Measurements from ENCODE around the gene BRPF1. TPM values are rescaled to one million over a fixed set of nuclear protein-coding genes. Genes with fewer than 3 reads are reported as not detected.
A peak's percentile ranks its signal among the peaks of the same experiment; 100 is the strongest.

The BRPF1 gene
- total RNA-seq, 1 experiment from 2014 or later = 24.7 TPM

- Mint-ChIP-seq H3K4me3 (ENCODE audit: unreplicated experiment) (no peak overlapping the region), H3K27me3 (ENCODE audit: insufficient read depth, unreplicated experiment) (no peaks in the 10 kb centered on the region), H3K9me3 (ENCODE audit: unreplicated experiment) (no peaks in the 10 kb centered on the region), H3K4me1 (ENCODE audit: low read depth, unreplicated experiment) (no peaks in the 10 kb centered on the region), H3K27ac (ENCODE audit: unreplicated experiment) (no peak overlapping the region), H3K36me3 (ENCODE audit: insufficient read depth, unreplicated experiment) (peaks cover 12% of the 10 kb centered on the region)
- CTCF ChIA-PET = no interaction called here
- Histone ChIP-seq H3K4me1 (no peaks in the 10 kb centered on the region), H3K36me3 (ENCODE audit: control insufficient read depth, insufficient read depth, low read length) (no peaks in the 10 kb centered on the region; the same call in 1 of the 2 replicates), H3K9me3 (no peaks in the 10 kb centered on the region), H3K27me3 (replicated peaks; ENCODE audit: control insufficient read depth, insufficient read depth, low read length) (no peaks in the 10 kb centered on the region), H3K4me3 (ENCODE audit: low read depth, low read length) (no peak overlapping the region)
- no TSS peak for BruUV-seq (replicated peaks)
- POLR2A ChIA-PET = interaction anchor here (1.2 kb wide), 1 partner anchor 14 kb away, joined by 3 read pairs; the partner anchor contains the start of gene ARPC4
- TF ChIP-seq CTCF (IDR thresholded peaks at IDR 0.05; ENCODE audit: insufficient read depth in 1 of 2, low read depth in 1 of 2, low read length in 1 of 2, severe bottlenecking in 1 of 2, unreplicated experiment in 1 of 2) = no peak
- intact Hi-C loops (cut with micrococcal nuclease; ENCODE audit: unreplicated experiment) = no loop called here
- no peak for DNase-seq
Measured at GRCh38 chr3:9779075-9779593, 47.6 kb downstream of the BRPF1 start.

- Histone ChIP-seq H3K27me3 (replicated peaks; ENCODE audit: control insufficient read depth, insufficient read depth, low read length) (no peaks in the 10 kb centered on the region), H3K9me3 (no peaks in the 10 kb centered on the region), H3K4me1 (no peaks in the 10 kb centered on the region), H3K36me3 (ENCODE audit: control insufficient read depth, insufficient read depth, low read length) (no peaks in the 10 kb centered on the region; the same call in 1 of the 2 replicates), H3K4me3 (ENCODE audit: low read depth, low read length) (no peak overlapping the region)
- Mint-ChIP-seq H3K27me3 (ENCODE audit: insufficient read depth, unreplicated experiment) (no peaks in the 10 kb centered on the region), H3K27ac (ENCODE audit: unreplicated experiment) (no peak overlapping the region), H3K9me3 (ENCODE audit: unreplicated experiment) (no peaks in the 10 kb centered on the region), H3K36me3 (ENCODE audit: insufficient read depth, unreplicated experiment) (peaks cover 12% of the 10 kb centered on the region), H3K4me3 (ENCODE audit: unreplicated experiment) (no peak overlapping the region), H3K4me1 (ENCODE audit: low read depth, unreplicated experiment) (no peaks in the 10 kb centered on the region)
- intact Hi-C loops (cut with micrococcal nuclease; ENCODE audit: unreplicated experiment) = no loop called here
- CTCF ChIA-PET = no interaction called here
- BruUV-seq (replicated peaks) = TSS peak; percentile 74
- POLR2A ChIA-PET = no interaction called here
- no peak for DNase-seq
- TF ChIP-seq CTCF (IDR thresholded peaks at IDR 0.05; ENCODE audit: insufficient read depth in 1 of 2, low read depth in 1 of 2, low read length in 1 of 2, severe bottlenecking in 1 of 2, unreplicated experiment in 1 of 2) = no peak
Measured at GRCh38 chr3:9779721-9780457, 48.4 kb downstream of the BRPF1 start.

GRCh38 chr3:9780458-9780812 lies 48.9 kb downstream of the BRPF1 start:
- no TSS peak for BruUV-seq (replicated peaks)
- POLR2A ChIA-PET = no interaction called here
- H3K4me1 ChIP-seq = no peaks in the 10 kb centered on the region
- CTCF ChIA-PET = no interaction called here
- Mint-ChIP-seq H3K4me1 (ENCODE audit: low read depth, unreplicated experiment) (no peaks in the 10 kb centered on the region), H3K36me3 (ENCODE audit: insufficient read depth, unreplicated experiment) (peaks cover 16% of the 10 kb centered on the region), H3K27me3 (ENCODE audit: insufficient read depth, unreplicated experiment) (no peaks in the 10 kb centered on the region), H3K9me3 (ENCODE audit: unreplicated experiment) (no peaks in the 10 kb centered on the region), H3K4me3 (ENCODE audit: unreplicated experiment) (no peak overlapping the region), H3K27ac (ENCODE audit: unreplicated experiment) (no peak overlapping the region)
- no peaks in the 10 kb centered on the region for H3K9me3 ChIP-seq
- DNase-seq = no peak
- H3K27me3 ChIP-seq (replicated peaks; ENCODE audit: control insufficient read depth, insufficient read depth, low read length) = no peaks in the 10 kb centered on the region
- intact Hi-C loops (cut with micrococcal nuclease; ENCODE audit: unreplicated experiment) = no loop called here
- no peak for TF ChIP-seq CTCF (IDR thresholded peaks at IDR 0.05; ENCODE audit: insufficient read depth in 1 of 2, low read depth in 1 of 2, low read length in 1 of 2, severe bottlenecking in 1 of 2, unreplicated experiment in 1 of 2)
- no peaks in the 10 kb centered on the region; the same call in 1 of the 2 replicates for H3K36me3 ChIP-seq (ENCODE audit: control insufficient read depth, insufficient read depth, low read length)
- no peak overlapping the region for H3K4me3 ChIP-seq (ENCODE audit: low read depth, low read length)

Data from Caco-2 (cell line).